Measurements from ENCODE around the gene UNK.
"Not testable (repeated sequence)": the region's sequence is repeated elsewhere in the genome, so short reads cannot be mapped to it uniquely, and the experiment has no call there.

The UNK gene

DNA sequence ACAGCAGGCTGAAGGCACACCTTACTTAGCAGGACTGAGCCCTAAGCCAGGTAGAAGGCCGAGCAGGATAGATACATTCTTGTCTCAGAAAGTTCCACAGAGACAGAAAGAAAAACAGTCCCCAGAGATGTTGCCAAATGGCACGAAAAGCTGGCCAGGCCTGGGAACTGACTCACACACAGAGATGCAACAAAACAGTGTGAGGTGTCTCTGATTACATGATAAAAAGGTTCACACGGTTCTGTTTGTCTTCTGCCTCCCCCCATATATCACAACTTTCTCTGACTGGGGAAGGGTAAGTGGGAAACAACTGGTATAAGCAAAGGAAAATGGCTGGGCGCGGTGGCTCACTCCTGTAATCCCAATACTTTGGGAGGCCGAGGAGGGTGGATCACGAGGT is 68.8 kb downstream of the UNK start:
- no peak for DNase-seq

DNA sequence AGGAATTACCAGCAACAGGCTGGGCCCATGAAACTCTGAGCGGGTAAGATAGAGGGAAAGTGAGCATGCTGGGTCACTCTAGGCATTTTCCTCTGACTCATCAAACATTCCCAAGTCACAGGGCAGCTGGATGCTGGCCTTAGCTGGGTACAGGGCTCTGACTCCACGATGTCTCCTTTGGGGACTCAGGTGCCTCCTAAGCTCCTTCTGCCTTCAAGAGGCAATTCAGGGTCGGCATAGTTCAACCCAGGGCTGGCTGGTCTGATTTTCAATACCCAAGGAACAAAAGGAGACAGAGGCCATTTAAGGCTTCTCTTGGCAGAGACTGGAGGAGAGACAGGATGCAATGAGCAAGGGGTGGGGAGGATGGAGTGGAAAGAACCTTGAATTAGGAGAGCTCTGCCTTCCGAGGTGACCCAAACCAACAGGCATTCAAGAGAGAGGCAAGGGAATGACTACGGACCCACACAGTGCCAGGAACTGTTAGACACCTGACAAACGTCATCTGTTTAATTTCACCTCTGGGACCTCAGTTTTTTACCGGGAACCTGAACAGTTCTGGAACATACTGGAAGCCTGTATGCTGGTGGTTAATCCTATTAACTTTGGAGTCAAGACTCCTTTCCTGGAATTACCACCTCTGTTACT is 69.6 kb downstream of the UNK start:
- no peak for DNase-seq

DNA sequence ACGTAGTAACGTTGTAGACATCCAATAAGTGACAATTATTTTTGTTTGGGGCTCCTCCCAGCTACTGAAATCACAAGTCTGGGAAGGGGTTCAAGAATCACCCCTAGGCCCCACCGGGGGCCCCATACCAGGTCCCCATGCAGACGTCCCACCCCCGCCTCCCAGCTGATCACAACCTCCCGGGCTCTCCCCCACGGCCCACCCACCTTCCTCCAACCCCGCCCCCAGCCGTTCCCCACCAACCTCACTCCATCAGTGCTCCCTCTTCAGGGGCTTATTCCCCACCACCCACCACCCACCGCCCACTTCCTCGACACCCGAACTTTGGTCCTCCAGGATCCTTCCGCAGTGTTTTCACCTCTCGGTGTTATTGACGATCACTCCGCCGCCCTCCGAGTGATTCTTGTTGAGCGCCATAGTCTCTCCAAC is 70.3 kb downstream of the UNK start:
- DNase-seq, result no peak

DNA sequence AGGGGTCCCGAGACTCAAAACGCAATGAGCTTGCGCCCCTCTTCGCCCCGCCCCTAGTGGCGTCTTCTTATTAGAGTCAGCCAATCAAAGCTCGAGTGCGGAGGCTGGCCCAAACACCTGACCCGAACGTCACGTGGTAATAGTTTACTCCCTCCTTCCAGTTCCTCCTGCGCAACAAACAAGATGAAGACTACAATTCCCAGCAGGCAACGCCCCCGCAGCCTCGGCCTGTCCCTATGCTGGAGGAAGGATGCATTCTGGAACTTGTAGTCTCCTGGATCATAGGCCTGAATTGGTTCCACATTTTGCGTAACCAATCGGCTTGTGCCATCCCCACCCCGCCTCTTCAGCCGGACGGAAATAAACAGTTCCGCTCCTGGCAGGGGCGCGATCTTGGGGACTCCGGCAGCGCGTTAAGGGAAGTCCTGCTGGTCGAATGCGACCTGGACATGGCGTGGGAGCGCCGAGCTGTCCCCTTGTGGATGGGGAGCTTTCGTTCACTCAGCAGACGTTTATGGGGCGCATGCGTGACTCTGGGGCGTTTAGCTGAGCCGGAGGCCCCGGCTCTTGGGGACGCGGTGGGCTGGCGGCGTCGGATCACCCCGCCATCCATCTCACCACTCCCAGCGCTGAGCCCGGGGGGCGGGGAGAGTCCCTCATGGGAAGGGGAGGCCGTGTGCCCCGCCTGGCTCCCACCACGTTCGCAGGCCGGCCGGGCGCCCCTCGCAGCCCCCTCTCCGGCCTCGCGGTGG is 70.9 kb downstream of the UNK start, which contains the start of gene WBP2:
Gene WBP2 (minus strand): TSS at position 26 of the 752 bp plus-strand sequence. CDS start 38 bp downstream, outside the sequence.
- DNase-seq, result peak; percentile 100

DNA sequence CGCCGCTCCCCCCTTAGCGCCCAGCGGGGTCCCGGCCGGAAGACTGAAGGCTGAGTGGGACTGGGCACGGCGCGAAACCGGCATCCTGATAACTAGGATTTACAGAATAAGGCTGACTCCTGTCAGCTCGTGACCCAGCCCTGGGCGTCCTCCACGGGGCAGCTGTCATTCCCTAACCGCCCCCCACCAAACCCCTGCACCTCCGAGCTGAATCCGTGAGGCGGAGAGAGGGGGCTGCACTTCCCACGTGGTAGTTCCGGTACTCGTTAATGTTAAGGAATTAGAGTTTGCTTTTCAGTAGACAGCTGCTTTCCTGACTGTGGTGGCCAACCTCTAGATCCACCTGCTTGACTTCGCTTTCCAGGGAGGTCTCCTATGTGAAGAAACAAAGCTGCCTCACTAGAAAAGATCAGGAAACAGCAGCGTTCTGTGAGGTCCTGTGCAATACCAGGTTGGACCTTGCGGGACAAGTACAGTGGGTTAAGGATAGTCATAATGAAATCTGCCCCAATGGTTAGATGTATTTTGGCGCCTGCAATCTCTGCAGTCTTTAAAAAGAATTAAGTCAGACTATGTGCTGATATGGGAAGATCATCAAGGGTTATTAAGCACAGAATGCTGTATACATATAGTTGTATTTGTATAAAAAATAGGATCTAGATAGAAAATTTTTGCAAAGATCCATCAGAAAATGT is 71.6 kb downstream of the UNK start:
- no peak for DNase-seq

DNA sequence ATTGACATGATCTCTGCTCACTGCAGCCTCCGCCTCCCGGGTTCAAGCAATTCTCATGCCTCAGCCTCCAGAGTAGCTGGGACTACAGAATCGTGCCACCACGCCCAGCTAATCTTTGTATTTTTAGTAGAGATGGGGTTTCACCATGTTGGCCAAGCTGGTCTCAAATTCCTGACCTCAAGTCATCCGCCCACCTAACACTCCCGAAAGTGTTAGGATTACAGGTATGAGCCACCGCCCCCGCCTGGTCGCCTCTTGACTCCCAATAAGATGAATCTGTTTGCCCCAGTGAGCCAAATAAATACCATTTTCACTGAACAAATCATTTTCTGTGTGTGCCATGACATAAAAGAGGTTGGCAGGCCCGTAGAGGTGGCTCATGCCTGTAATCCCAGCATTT is 74.8 kb downstream of the UNK start:
- DNase-seq, result not testable (repeated sequence)

DNA sequence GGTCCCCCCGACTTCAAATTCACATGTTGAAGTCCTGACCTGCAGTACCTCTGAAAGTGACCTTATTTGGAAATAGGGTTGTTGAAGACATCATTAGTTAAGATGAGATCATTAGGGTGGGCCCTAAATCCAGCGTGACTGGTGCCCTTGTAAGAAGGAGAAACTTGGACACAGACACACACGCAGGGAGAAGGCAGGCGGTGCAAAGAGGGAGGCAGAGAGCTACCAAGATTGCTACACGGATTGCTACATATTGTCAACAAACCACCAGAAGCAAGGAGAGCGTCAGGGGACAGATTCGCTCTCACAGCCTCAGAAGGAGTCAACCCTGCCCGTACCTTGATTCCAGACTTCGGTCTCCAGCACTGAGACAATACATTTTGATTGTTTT is 77.3 kb downstream of the UNK start:
- DNase-seq, result no peak

DNA sequence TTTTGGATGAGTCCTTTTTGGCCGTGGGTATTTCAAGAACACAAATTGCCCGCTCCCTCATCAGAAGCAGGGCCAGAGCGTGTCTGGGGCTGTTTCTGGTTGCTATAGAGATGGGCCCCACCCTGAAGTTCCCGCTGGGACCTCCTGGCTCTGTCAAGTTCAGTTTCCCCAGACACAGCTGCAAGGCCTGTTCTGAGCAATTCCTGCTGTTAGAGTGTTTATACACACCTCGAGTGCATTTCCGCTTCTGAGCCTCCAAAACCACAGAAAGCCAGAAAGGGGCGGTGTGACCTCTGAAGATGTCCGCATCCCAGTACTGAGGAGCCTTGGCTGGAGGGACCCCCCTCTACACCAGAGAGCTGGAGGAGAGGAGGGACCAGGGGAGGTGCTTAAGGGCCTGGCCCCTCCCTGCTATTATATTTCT is 79.9 kb downstream of the UNK start:
- peak; percentile 68 for DNase-seq

DNA sequence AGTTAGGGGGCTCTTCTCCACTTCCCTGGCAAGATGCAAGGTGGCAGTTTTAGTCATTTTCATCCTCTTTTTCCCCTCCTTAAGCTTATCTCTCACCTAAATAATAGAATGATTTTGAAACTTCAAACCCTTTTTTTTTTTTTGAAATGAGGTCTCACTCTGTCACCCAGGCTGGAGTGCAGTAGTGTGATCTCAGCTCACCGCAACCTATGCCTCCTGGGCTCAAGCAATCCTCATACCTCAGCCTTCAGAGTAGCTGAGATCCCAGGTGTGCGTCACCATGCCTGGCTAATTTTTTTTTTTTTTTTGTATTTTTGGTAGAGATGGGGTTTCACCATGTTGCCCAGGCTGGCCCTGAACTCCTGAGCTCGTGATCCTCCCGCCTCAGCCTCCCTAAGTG is 80.3 kb downstream of the UNK start:
- peak; percentile 38 for DNase-seq

DNA sequence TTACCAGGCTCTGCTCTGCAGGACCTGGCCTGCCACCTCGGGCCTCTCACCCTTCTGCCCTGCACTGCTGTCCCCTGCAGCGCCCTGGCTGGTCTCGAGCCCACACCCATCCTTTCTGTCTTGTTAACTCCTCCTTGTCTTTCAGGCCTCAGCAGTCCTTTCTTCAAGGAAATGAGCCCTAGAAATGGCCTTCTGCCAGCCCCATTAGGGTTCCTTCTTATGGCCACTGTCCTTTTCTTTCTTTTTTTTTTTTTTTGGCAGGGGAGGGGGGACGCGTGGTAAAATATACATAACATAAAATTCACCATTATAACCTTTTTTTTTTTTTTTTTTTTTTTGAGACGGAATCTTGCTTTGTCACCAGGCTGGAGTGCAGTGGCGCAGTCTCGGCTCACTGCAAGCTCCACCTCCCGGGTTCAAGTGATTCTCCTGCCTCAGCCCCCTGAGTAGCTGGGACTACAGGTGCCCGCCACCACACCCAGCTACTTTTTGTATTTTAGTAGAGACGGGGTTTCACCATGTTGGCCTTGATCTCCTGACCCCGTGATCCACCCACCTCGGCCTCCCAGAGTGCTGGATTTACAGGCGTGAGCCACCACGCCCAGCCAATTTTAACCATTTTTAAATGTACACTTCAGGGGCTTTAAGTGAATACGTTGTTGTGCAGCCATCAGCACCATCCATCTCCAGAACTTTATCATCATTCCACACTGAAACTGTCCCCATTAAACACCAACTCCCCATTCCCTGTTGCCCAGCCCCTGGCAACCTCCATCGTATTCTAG is 81.0 kb downstream of the UNK start:
- DNase-seq, result not testable (repeated sequence)

DNA sequence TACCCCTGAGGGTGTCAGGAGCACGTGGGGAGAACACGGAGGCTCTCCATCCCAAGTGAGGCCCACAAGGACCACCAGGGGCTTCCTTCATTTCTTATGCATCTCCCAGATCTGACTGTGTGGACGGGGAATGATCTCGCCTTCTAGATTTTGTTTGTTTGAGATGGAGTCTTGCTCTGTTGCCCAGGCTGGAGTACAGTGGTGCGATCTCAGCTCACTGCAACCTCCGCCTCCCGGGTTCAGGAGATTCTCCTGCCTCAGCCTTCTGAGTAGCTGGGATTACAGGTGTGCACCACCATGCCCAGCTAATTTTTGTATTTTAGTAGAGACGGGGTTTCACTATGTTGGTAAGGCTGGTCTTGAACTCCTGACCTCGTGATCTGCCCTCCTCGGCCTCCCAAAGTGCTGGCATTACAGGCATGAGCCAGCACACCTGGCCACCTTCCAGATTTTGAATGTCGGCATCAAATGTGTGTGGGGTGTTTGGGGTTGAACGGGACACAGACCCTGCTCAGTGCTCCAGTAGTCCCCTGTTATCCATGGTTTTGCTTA is 84.2 kb downstream of the UNK start:
- not testable (repeated sequence) for DNase-seq

DNA sequence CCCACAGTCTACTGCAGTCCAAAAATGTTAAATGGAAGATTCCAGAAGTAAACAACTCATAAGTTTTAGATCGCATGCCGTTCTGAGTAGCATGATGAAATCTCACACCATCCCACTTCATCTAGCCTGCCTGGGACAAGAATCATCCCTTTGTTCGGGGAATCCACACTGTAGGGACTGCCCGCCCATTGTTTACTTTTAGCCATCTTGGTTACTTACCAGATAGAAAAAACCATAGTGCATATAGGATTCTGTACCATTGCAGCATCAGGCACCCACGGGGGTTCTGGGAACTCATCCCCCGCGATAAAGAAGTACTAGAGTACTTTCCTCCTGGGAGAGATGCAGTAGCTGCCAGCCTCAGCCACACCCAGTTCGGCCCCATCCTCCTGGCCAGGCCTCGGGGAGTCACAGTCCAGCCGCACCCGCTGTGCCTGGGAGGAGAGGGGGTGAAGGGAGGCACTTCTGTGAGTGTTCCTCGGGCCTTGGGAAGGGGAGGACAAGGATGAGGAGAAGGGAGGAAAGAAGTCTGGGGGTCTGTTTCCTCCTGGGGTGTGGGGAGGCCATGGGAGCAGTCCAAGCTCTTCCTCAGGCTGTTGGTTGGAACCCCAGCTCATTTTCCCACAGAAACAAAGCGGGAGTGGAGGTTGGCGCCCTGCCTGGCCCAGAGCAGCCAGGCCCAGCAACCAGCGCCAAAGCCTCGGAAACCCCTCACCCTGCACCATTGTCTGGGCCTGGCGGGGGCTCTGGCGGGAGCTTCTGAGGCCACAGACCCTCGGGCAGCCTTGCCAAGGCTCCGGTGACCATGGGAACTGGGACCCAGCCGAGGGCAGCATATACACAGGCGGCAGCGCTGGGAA is 84.9 kb downstream of the UNK start:
- no peak for DNase-seq

DNA sequence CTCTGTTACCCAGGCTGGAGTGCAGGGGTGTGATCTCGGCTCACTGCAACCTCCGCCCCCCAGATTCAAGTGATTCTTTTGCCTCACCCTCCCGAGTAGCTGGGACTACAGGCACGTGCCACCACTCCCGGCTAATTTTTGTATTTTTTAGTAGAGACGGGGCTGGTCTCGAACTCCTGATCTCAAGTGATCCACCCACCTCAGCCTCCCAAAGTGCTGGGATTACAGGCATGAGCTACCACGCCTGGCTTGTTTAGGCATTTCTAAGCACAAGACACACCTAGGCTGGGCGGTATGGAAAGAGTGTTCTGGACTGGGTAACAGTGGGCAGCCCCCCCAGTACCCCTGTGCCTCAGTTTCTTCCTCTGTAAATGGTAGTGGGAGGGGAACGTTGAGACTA is 85.6 kb downstream of the UNK start:
- not testable (repeated sequence) for DNase-seq

DNA sequence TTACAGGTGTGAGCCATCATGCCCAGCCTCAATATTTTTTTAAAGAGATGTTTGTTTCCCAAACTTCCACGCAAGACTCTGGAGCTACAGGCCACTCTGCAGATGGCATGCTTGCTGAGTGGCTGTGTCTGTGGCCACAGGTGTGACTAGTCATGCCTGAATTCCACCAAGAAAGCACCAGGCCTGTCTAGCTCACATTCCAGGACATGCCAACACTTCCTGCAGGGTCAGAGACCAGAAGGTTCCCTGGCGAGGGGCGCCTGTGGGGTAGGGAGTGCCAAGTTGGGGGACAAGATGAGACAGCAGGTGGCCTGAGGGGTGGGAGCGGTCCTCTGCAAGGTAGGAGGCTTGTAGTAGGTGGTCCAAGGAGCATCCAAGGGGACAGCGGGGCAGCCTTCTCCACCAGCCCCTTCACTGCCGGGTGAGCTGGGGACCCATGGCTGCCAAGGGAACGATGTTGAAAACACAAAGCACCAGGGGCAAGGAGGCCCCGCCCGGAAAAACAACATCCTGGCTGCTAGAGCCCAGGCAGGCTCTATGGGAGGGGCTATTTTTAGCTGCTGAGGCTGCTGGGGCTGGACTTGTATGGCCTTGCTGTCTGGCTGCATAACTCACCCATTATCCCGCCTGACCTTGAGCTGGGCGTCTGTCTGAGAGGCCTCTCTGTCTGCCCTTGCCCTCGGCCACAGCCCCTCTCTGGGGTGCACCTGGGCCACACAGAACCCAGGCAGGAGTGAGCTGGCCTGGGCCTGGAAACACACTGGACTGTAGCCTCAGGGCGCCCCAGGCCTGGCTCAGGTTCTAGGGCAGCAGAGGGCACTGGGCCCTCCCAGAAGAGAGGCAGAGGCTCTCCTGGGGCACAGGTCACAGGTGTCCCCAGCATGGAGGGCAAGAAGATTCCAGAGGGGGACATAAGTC is 88.1 kb downstream of the UNK start:
- DNase-seq, result peak; percentile 78

DNA sequence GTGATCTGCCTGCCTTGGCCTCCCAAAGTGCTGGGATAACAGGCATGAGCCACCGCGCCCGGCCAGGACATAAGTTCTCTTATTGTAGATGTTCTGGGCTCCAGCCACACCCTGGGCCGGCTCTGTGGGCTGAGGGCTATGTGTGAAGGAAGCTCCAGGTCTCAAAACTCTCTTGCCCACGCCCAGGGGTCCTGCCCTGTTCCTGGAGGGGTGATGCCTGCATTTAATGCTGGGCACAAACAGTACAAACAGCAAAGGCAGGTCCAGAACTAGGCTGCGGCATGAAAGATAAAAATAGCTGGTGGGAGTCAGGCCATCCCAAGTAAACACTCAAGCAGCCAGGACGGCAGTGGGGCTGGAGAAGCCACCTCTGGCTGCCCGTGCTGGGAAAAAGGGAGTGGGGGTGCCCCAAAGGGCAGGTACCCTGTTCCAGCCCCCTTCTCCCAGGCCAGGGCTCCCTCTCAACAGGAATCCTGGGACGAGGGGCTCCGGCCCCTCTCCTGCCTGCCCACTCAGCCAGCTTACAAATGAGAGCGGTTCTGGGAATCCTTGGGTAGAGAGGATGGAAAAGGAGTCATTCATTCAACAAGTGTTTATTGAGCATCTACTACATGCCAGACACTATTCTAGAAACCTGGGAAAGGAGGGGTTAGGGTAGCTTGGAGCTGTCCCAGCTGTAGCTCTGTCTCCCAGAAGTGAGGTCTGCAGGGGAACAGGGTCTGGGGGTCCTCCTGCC is 89.1 kb downstream of the UNK start:
- DNase-seq, result no peak

DNA sequence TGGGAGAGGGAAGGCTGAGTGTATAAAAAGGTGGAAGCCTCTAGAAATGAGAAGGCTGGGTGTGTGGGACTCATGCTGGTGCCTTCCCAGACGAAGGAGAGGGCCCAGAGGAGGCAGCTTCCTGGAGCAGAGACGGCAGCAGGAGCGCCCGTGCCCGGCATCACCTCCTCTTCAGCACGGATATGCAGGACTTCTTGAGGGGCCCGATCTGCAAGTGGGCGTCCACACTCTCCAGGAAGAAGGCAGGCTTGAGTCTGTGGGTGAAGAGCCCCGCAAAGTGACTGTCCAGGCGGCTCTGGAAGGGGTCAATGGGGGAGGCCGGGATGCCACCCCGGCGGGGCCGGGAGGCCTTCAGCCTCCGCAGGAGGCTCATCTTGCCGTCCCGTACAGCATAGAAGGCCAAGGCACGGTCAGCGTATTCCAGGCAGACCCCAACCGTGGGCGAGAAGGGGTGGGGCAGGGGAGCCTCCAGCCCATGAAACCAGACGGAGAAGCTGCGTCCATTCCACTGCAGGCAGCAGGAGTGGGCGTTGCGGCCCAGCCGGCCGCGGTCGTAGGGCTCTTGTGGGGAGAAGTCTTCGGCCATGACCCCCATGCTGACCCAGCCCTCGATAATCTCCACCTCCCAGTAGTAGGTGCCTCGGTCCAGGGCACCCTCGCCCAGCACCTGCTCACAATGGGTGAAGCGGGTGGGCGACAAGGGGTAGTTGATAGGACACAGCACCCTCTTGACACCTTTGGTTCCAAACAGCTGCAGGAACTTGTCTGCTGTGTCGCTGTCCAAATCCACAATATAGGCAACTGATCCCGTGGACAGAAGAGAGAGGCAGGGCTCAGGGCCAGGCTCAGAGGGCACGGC is 89.9 kb downstream of the UNK start:
- DNase-seq, result no peak
